GM21723 (cell line): ENCODE results near the gene CHL1.

ENCODE experiments used
- ATAC-seq: cut with Tn5 transposase; IDR thresholded peaks from one replicate; pipeline ENCODE4 v1.9.1; 2021; ENCODE audit warnings: mild to moderate bottlenecking, moderate library complexity; ENCODE audit not compliant: unreplicated experiment

CHL1 gene

GRCh38 chr3:277873-278272, 81.3 kb downstream of the CHL1 start:
- ATAC-seq, result peak; percentile 25

DNA sequence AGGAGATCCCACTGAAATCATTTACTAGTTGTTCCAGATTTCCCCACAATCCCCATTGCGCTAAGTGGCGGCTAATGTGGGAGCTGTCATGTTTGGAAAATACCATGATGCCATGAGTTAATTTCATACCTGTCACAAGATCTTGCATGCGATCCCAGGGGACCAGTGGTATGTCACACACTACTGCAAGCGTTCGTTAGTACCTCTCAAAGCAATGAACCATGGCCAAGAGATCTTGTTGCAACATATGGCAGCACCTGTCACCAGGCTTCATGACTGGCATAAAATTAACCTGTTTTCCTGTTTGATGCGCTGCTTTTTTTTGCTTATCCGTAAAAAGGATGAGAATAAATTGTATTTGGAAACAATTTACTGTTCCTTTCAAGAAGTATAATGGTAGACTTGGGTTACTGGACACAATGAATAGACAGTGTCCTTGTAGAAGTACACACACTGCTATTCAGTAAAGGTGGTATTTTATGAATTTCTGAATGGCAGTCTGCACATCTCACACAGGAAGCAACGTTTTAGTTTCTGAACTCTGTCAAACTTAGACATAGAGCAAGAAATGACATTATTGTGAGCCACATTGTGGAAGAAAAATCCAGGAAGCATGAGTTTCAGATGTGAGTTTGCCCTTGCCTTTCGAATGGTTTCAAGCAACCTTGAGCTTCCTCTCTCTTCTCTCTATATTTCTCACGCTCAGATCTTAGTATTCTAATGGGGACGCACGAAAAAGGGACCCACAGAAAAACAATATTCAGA, 81.9 kb downstream of the CHL1 start:
- ATAC-seq, result peak; percentile 86

- ATAC-seq, result no peak
These were observed 82.8 kb downstream of the CHL1 start for GRCh38 chr3:279325-279724.

DNA sequence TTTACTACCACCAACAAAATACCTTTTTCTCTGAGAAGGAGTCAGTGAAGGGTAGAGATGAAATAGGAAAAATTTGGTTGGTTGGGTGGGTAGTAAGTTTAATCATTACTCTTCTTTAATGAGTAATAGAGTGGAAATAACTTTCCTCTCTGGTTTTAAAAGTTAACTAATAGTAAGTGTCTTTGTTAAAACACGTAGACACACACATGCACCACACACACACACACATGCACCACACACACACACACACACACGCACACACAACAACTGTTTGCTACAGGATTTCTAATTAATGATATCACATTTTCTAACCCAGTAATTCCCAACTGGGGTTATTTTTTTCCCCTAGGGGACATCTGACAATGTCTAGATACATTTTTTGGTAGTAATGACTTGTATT, 84.1 kb downstream of the CHL1 start:
- no peak for ATAC-seq

DNA sequence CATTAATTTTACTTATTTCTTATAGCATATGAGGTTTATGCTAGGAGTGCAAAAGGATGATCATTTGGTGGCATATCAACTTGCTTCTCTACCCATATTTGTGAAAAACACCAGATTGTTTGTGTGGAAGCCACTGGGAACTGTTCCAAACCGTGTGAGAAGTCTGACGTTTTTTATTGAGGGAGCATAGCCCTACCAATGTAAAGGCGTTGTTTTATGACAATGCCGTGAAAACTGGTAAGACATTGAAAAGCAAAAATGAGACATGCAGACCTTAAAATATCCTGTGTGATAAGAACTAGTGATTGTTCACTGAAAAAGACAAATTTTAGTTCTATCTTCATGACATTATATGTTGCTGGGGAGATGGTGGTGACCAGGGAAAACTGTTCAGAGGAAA, 87.8 kb downstream of the CHL1 start:
- ATAC-seq, result no peak

DNA sequence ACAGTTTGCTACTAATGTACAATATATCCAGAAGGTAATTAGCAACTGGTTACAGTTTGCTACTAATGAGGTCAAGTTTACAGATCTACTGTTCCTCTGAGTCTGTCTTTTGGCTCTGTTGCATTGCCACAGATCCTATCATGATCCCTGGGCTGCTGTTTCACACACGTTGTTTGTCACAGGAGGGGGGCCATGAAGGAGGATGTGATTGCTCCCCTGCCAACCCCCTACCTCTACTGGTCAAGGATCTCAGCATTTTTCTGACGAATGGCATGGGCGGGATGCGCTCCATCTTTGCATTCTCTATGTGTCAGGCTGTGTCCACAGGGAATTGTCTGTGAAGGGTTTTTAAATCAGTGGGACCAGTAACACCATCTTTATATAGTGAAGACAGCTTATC, 91.9 kb downstream of the CHL1 start:
- no peak for ATAC-seq

DNA sequence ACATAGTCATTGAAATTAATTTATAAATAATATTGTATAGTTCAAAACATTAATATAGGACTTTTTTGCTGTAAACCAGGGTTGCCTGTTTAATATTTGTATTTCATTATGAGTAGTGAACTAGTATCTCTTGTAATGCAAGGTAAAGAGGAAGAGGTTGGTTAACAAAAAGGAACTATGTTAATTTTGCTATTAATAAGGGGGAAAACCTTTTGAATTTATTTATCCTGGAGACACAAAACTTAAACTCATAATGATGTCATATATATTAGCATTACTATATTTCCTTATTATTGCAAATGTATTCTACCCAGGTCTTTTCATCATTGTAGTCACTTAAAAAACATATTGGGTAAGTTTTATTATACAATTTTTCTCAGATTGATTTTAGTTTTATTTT, 94.5 kb downstream of the CHL1 start:
- no peak for ATAC-seq

DNA sequence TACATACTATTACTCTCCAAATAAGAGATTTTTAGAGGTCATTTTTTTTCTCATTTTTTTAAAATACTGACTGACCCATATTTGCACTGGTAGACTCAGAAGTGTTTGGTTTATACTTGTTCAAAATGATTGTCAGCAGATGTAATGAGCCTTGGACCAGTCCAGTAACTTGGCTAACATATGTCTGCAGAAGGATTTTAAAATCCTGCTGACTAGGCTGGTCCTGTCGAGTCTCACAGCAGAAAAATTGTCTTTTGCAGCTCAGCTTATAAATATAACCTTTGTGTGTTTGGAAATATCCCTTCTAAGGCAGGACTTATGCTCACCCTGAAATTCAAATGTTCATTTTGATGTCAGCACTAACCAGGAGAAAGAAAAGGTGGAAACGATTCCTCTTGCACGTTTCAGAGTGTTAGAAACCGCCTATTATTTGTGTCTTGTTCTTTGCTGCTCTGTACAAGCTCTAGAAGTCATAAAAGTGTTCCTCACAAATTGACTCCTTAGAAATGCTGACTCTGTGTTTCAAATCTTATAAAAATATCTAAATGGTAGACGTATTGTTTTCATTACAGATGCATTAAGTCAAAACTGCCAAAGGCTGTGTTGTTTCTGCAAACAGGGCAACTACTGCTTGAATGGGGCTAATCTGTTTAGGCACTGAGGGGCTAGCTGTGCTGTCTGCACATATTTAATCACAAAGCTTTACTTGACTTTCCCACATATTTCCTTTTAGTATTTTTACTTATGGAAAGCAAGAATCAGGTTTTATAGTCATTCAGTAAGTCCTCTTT, 95.3 kb downstream of the CHL1 start:
- no peak for ATAC-seq

GRCh38 chr3:294096-294495, 97.5 kb downstream of the CHL1 start:
- no peak for ATAC-seq

DNA sequence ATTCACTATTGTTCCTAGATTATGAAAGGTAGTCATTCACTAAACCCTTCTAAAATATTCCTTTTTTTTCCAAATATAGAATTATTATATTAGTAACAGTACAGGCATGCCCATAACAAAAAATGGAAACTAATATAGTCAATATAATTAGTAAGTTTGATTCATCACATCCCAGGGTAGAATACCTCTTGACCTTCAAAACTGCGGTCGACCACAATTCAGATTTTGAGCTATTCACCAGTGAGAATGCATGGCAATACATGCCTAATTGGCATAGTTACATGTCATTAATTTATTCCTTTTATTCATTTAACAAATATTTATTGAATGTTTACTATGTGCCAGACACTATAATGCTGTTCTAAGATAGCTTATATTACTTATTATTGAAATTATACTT, 98.0 kb downstream of the CHL1 start:
- ATAC-seq, result no peak

GRCh38 chr3:295166-295565, 98.6 kb downstream of the CHL1 start:
- ATAC-seq, result no peak

- no peak for ATAC-seq
These were observed 101.0 kb downstream of the CHL1 start for GRCh38 chr3:297585-297984.

- no peak for ATAC-seq
These were observed 103.2 kb downstream of the CHL1 start for GRCh38 chr3:299590-300301.

DNA sequence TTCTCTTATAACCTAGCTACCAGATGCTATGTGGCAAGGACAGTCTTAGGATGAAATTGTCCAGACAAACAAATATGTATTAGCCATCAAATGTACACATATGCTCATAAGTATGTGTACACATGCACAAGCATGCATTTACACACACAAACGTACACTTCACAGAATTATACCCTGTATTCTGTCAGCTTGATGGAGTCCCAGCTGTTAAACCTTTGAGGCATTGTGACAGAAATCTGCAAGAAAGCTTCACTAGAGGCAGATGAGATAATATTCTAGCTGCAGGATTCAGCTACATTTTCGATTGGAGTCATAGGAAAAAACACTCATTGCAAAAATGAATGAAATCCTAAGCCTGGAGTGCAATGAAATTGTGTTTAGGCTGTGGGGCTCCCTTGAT, 110.6 kb downstream of the CHL1 start:
- ATAC-seq, result no peak

GRCh38 chr3:308597-309321, 112.2 kb downstream of the CHL1 start:
- no peak for ATAC-seq

- no peak for ATAC-seq
These were observed 115.7 kb downstream of the CHL1 start for GRCh38 chr3:312160-312733.

GRCh38 chr3:312911-313310, 116.3 kb downstream of the CHL1 start:
- ATAC-seq, result no peak

DNA sequence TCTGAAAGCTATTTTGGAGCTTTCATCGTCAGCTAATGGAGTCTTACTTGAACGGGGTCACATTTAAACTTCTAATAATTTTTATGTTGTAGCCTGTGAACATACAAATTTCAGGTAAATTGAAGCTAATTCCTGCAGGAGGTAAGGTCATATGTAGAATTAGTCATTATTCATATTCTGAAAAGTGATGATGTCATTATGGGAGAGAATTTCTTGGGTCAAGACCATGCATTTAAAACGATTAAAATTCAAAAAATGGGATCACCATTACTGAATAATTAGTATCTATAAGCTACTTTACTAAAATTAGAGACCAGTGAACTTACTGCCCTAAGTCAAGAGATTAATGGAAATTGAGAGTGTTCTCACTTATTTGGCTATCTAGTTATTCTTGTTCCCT, 120.4 kb downstream of the CHL1 start:
- ATAC-seq, result no peak

DNA sequence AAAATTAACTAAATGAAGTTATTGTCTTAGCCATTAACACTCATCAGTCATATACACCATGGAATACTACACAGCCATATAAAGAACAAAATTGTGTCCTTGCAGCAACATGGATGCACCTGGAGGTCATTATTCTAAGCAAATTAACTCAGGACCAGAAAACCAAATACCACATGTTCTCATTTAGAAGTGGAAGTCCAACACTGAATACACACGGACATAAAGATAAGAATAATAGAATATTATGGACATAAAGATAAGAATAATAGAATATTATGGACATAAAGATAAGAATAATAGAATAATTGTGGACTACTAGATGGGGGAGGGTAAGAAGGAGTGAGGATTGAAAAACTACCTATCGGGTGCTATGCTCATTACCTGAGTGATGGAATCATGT, 122.3 kb downstream of the CHL1 start:
- no peak for ATAC-seq

DNA sequence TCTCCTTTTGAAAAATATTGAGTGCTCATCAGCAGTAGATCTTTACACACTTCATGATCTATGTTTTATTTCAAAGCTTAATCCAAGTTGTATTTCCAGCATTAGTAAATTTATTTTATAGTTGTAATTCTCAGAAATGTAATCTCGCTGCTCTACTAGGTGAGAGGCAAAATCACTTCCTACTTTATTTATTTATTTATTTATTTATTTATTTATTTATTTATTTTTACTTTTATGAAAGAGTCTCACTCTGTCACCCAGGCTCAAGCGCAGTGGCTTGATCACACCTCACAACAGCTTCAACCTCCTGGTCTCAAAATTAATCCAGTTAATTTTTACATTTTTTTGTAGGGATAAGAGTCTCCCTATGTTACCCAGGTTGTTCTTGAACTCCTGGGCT, 127.9 kb downstream of the CHL1 start:
- ATAC-seq, result no peak

DNA sequence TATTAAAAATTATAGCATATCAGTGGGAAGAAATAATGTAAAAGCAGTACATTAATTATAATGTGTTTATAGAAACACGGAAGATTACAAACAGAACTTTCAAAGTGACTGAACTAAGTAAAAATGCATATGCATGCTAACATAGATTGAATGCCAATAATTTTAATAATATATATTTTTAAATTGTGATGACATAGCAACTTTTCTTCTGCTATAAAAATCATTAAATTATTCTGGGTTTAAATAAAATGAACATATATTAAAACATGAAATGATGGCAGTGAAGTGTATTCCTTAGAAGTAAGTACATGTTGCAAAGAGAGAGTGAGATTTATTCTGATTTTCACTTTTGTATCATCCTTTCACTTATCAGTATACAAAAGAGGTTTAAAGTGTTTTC, 128.9 kb downstream of the CHL1 start:
- no peak for ATAC-seq
